ENCODE results near the gene RHBDL3.

DNA sequence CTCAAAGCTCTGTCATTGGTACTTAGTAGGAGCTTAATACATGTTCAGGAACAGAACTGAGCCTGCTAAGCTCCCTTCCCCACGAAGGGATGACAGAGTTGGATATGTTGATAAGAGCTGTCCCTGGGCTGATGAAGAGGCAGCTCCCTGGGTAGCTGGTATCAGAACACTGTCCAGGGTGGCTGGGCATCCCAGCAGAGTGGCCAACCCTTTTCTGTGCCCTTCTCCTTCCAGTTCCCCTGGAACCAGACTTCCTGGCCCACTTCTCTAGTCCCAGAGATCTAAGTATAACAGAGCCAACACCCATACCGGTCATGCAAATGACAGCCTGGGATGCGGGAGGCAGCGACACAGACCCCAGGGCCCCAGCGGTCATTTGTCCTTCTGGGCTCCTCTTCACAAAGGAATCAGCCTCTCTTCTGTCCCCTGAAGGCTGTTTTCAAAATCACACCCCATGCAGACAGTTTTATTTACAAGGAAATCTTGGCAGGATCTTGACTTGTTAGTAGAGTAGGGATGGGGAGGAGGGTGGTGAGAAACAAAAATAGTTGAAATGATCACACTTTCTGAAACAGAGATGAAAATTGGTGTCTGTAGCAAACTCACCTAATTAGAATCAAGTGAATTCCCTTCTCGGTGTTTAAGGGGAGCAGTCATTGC, 1.4 kb upstream of the RHBDL3 start:
- TF ChIP-seq CTCF (optimal IDR thresholded peaks at IDR 0.05 in 1 of 3, IDR thresholded peaks at IDR 0.05 in 1 of 3, conservative IDR thresholded peaks at IDR 0.05 in 1 of 3; ENCODE audit: extremely low read depth in 1 of 3, insufficient read depth in 2 of 3, low read length in 3 of 3) (no peak), EZH2 (IDR thresholded peaks at IDR 0.05; ENCODE audit: low read length) (no peak)

Measured in keratinocyte (primary cell).